D721Med (cell line): ENCODE measurements around the gene C9orf78.

Experiments
- DNase-seq: peaks from one replicate; pipeline ENCODE4 v3.0.0; 2011; ENCODE audit warnings: low spot score; ENCODE audit not compliant: insufficient read length
- FAIRE-seq: peaks from 2 replicates; lab custom pipeline; 2011; peaks lifted over from hg19 to GRCh38; lab: Jason Lieb, UNC
- CTCF ChIP-seq: IDR thresholded peaks from 2 replicates; pipeline ENCODE4 v1.5.1; 2012; ENCODE audit warnings: mild to moderate bottlenecking, control low read depth; ENCODE audit not compliant: insufficient read depth; ENCODE audit errors: missing control alignments

C9orf78 gene

GRCh38 chr9:129835128-129835859 is at the start of gene C9orf78, which contains the start of gene USP20:
Gene C9orf78 (minus strand): TSS chr9:129835275. CDS start chr9:129835221, 54 bp downstream.
Gene USP20 (plus strand): TSS chr9:129835458. CDS start chr9:129852556, 17,098 bp downstream.
- DNase-seq, result peak; percentile 95
- TF ChIP-seq CTCF, result no peak
- FAIRE-seq, result no peak

DNA sequence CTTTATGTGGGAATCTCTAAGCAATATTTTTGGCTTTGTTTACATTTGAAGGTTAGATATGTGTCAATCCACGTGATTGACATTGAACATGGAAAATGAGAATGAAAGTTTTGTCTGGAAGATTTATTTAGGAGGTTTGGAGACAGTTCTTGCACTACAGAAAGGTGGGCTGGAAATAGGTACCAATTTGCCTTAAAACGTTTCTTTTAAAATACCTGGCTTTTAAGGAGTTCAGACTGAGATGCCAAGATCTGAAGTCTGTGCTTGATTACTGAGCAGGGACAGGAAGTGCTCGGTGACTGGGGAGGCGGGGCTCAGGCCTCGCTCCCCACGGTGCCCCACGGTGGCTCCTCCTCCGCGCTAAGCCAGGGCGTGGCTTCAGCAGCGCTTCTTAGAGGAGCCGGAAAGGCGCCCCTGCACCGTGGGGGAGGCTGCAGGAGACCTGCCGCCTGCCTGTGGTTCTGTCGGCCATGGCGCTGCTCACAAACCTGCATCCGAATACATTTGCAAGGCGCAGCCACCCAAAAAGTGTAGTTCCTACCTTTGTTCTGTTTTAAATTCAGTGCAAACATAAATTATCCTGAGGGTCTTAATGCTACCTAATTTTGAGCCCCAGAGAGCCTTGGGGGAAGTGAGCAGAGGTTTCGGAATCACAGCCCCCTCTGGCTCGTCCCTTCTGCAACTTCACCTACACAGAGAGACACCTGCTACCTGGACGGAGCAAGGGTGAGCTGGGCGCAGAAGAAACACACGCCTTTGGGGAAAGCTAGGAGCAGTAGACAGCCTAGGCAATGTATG is 49.3 kb upstream of the C9orf78 start:
- DNase-seq (peak; percentile 82), FAIRE-seq (no peak)
- no peak for TF ChIP-seq CTCF

GRCh38 chr9:129881547-129882324 is 46.7 kb upstream of the C9orf78 start:
- no peak for TF ChIP-seq CTCF
- no peak for FAIRE-seq
- no peak for DNase-seq

DNA sequence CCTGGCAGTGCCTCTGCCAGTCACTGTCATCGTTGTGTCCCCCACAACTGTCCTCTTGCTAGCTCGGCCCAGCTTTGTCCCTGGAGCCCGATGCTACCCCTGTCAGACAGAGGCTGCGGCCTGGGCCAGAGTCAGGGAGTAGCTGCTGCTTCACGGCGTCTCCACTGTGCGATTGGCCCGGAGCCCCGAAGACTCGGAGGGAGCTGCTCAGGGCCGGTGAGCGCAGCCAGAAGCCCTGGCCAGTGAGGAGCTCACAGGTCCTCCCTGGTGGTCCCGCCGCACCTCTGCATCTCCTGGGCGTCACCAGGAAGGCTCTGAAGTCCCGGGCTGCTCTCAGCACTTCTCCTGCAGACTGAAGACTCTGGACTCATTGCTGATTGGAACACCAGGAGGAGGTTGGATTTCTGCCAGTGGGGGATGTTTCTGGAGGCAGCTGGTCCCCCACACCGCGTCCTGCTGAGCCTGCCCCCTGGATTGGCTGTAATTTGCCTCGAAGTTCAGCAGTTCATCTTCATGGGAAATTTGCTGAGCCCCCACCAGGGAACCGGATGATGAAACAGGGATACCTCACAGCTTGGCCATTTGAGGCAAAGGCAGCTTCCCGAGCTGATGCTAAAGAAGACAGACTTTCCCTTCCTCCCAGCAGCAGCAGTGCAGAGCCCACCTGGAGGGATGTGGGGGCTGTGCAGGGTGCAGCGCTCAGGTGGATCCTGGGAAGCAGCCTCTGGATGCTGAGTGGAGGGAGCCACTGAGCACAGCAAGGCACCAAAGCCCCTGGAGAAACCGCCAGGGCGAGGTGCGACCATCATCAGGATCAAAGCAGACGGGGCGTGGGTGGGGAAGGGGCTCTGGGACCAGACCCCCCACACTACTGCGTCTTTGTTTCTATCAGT is 45.8 kb upstream of the C9orf78 start:
- no peak for TF ChIP-seq CTCF
- no peak for DNase-seq
- FAIRE-seq, result no peak

- TF ChIP-seq CTCF, result no peak
- FAIRE-seq (no peak), DNase-seq (no peak)
These were observed 45.0 kb upstream of the C9orf78 start for GRCh38 chr9:129879991-129880653.

DNA sequence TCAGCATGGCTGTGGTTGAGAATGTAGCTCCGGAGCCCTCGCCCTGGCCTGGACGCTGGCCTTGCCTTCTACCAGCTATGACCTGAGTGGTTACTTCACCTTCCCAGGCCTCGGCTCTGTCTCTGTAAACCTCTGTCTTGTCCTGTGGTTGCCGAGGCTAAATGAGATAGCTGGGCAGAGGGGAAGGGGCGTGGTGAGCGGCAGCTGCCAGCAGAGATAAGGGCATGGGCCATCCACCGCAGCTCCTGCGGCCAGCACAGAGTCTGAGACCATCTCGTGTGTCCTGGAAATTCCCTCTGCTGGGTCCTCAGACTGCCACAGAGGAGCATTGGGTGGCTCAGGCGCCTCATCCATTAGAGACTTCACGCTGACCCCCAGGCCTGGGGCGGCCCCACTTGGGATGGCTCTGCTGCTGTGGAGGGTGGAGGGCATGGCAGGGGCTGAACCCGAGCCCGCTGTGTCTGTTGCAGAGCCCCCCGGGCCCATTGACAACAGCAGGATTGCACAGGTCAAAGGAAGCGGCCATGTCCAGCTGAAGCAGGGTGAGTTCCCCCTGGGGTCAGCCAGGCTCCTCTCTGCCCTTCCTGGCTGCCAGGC is 44.1 kb upstream of the C9orf78 start:
- no peak for FAIRE-seq
- DNase-seq, result no peak
- TF ChIP-seq CTCF, result no peak
